ENCODE measurements around the gene C1QTNF6.

DNA sequence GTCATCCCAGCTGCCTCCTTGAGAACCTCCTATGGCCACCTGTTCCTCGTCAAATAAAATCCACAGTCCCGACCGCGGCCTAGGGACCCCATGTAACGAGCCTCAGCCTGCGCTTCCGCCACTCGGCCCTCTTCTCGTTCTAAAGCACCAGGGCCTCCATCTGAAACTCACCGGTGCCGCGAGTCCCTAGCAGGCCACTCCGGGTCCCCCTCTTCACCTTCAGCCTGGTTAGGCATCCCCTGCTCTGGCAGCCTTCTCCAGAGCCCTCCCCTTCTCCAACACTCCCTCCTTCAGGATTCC lies 26.6 kb upstream of the C1QTNF6 start:
- TF ChIP-seq, protein P1, sequence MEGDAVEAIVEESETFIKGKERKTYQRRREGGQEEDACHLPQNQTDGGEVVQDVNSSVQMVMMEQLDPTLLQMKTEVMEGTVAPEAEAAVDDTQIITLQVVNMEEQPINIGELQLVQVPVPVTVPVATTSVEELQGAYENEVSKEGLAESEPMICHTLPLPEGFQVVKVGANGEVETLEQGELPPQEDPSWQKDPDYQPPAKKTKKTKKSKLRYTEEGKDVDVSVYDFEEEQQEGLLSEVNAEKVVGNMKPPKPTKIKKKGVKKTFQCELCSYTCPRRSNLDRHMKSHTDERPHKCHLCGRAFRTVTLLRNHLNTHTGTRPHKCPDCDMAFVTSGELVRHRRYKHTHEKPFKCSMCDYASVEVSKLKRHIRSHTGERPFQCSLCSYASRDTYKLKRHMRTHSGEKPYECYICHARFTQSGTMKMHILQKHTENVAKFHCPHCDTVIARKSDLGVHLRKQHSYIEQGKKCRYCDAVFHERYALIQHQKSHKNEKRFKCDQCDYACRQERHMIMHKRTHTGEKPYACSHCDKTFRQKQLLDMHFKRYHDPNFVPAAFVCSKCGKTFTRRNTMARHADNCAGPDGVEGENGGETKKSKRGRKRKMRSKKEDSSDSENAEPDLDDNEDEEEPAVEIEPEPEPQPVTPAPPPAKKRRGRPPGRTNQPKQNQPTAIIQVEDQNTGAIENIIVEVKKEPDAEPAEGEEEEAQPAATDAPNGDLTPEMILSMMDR (conservative IDR thresholded peaks at IDR 0.05 in 1 of 2, IDR thresholded peaks at IDR 0.05 in 1 of 2; ENCODE audit: low read depth in 1 of 2, low read length in 2 of 2): no peak
- TF ChIP-seq EZH2 (IDR thresholded peaks at IDR 0.05; ENCODE audit: low read length, missing control alignments): no peak

Measured in fibroblast of lung (primary cell).